Measurements from ENCODE around the gene TXNL4B. TPM values are rescaled to one million over a fixed set of nuclear protein-coding genes. Genes with fewer than 3 reads are reported as not detected.

Gene TXNL4B
- total RNA-seq, 1 experiment from 2014 or later: 8.3 TPM

- DNase-seq (ENCODE audit: low spot score) (no peak), ATAC-seq (no peak)
- Mint-ChIP-seq H3K27me3 (ENCODE audit: low read depth) (no peaks in the 10 kb centered on the region), H3K9me3 (no peaks in the 10 kb centered on the region), H3K27ac (no peak overlapping the region), H3K36me3 (peaks cover 58% of the 10 kb centered on the region), H3K4me1 (no peaks in the 10 kb centered on the region), H3K4me3 (no peak overlapping the region)
- ChIA-PET CTCF (interaction anchor here (1.4 kb wide), 1 partner anchor 14 kb away, joined by 3 read pairs; no protein-coding TSS in a partner anchor), POLR2A (no interaction called here)
- TF ChIP-seq MAX (CRISPR knock-in tag; IDR thresholded peaks at IDR 0.05) (no peak), ATF6 (CRISPR knock-in tag; IDR thresholded peaks at IDR 0.05) (no peak), JUN (CRISPR knock-in tag; IDR thresholded peaks at IDR 0.05) (no peak), ZNF219 (CRISPR knock-in tag; IDR thresholded peaks at IDR 0.05; ENCODE audit: borderline replicate concordance) (no peak), NR2C2 (CRISPR knock-in tag; IDR thresholded peaks at IDR 0.05) (no peak), NFATC4 (CRISPR knock-in tag; IDR thresholded peaks at IDR 0.05) (no peak), EMX1 (CRISPR knock-in tag; IDR thresholded peaks at IDR 0.05) (no peak), NFE2L1 (CRISPR knock-in tag; IDR thresholded peaks at IDR 0.05) (no peak), TP53 (CRISPR knock-in tag; IDR thresholded peaks at IDR 0.05) (no peak), USF2 (CRISPR knock-in tag; IDR thresholded peaks at IDR 0.05) (no peak)
- TF ChIP-seq, protein P1, sequence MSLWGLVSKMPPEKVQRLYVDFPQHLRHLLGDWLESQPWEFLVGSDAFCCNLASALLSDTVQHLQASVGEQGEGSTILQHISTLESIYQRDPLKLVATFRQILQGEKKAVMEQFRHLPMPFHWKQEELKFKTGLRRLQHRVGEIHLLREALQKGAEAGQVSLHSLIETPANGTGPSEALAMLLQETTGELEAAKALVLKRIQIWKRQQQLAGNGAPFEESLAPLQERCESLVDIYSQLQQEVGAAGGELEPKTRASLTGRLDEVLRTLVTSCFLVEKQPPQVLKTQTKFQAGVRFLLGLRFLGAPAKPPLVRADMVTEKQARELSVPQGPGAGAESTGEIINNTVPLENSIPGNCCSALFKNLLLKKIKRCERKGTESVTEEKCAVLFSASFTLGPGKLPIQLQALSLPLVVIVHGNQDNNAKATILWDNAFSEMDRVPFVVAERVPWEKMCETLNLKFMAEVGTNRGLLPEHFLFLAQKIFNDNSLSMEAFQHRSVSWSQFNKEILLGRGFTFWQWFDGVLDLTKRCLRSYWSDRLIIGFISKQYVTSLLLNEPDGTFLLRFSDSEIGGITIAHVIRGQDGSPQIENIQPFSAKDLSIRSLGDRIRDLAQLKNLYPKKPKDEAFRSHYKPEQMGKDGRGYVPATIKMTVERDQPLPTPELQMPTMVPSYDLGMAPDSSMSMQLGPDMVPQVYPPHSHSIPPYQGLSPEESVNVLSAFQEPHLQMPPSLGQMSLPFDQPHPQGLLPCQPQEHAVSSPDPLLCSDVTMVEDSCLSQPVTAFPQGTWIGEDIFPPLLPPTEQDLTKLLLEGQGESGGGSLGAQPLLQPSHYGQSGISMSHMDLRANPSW (CRISPR knock-in tag; conservative IDR thresholded peaks at IDR 0.05; ENCODE audit: low read depth): no peak
Measured at GRCh38 chr16:72110662-72111615, 17.5 kb upstream of the TXNL4B start.

DNA sequence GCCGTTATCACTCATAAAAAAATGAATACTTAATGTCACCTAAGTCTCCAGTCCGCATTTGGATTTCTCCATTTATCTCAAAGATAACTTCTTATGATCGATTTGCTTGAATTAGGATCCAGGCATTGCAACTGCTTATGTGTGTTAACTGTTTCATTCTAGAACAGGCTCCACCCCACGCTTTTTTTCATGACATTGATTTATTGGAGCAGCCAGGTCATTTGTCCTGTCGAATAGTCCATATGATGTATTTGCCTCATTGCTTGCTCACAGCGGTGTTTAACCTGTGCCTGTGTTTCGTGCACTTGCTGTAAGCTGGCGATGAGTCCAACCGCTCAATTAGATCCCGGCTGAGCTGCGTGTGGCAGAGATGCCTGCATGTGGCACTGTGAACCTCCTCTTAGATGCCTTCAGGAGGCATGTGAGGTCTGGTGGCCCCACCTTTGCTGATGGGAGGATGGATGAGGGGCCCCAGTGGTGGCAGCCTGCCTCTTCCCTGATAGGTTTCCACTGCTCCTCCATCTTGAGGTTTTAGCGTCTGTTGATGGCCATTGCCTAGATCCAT, 16.6 kb upstream of the TXNL4B start:
- ATAC-seq (no peak), DNase-seq (ENCODE audit: low spot score) (no peak)
- Mint-ChIP-seq H3K4me3 (no peak overlapping the region), H3K27me3 (ENCODE audit: low read depth) (no peaks in the 10 kb centered on the region; the same call in 1 of the 2 replicates), H3K9me3 (no peaks in the 10 kb centered on the region), H3K36me3 (peaks cover 67% of the 10 kb centered on the region), H3K27ac (no peak overlapping the region), H3K4me1 (no peaks in the 10 kb centered on the region)
- POLR2A ChIA-PET: no interaction called here
- CTCF ChIA-PET: no interaction called here
- no peak for TF ChIP-seq KAT7 (CRISPR knock-in tag; IDR thresholded peaks at IDR 0.05; ENCODE audit: borderline replicate concordance)
- TF ChIP-seq, protein P2, sequence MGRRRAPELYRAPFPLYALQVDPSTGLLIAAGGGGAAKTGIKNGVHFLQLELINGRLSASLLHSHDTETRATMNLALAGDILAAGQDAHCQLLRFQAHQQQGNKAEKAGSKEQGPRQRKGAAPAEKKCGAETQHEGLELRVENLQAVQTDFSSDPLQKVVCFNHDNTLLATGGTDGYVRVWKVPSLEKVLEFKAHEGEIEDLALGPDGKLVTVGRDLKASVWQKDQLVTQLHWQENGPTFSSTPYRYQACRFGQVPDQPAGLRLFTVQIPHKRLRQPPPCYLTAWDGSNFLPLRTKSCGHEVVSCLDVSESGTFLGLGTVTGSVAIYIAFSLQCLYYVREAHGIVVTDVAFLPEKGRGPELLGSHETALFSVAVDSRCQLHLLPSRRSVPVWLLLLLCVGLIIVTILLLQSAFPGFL (CRISPR knock-in tag; IDR thresholded peaks at IDR 0.05; ENCODE audit: borderline replicate concordance): no peak
- TF ChIP-seq ZNF671 (CRISPR knock-in tag; IDR thresholded peaks at IDR 0.05): no peak
- no peak for TF ChIP-seq PRRX2 (CRISPR knock-in tag; IDR thresholded peaks at IDR 0.05)
- TF ChIP-seq, protein P1 (CRISPR knock-in tag; conservative IDR thresholded peaks at IDR 0.05; ENCODE audit: low read depth): no peak
- no peak for TF ChIP-seq CDX4 (CRISPR knock-in tag; IDR thresholded peaks at IDR 0.05; ENCODE audit: borderline replicate concordance)
- no peak for TF ChIP-seq ESRRA (CRISPR knock-in tag; IDR thresholded peaks at IDR 0.05; ENCODE audit: borderline replicate concordance)
- no peak for TF ChIP-seq RELA (CRISPR knock-in tag; IDR thresholded peaks at IDR 0.05; ENCODE audit: borderline replicate concordance)
- TF ChIP-seq, protein P3, sequence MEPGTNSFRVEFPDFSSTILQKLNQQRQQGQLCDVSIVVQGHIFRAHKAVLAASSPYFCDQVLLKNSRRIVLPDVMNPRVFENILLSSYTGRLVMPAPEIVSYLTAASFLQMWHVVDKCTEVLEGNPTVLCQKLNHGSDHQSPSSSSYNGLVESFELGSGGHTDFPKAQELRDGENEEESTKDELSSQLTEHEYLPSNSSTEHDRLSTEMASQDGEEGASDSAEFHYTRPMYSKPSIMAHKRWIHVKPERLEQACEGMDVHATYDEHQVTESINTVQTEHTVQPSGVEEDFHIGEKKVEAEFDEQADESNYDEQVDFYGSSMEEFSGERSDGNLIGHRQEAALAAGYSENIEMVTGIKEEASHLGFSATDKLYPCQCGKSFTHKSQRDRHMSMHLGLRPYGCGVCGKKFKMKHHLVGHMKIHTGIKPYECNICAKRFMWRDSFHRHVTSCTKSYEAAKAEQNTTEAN (CRISPR knock-in tag; IDR thresholded peaks at IDR 0.05): no peak

Data from WTC11 (cell line).